A549 (cell line): ENCODE results near the gene SSMEM1. TPM values are rescaled to one million over a fixed set of nuclear protein-coding genes. Genes with fewer than 3 reads are reported as not detected.

Source experiments
- ATAC-seq, 2 experiments: fragments of 200-7000 bp in 1 of 2; fragments of >200 bp in 1 of 2; cut with Nextera tagmentation in 1 of 2; cut with Tn5 transposase in 1 of 2; 3 replicates each; pipeline versions ENCODE4 v1.8.0 to v1.9.1; 2018 to 2020; ENCODE audit warnings: mild to moderate bottlenecking in 1 of 2, moderate library complexity in 1 of 2
- CTCF ChIA-PET: fragments of 300-600 bp; sonication (Branson Sonifier 250); formaldehyde crosslinking; extraction: SDS; loops from one replicate; lab custom pipeline; 2021; ENCODE audit warnings: antibody characterized with exemption, inconsistent platforms; lab: Yijun Ruan, JAX
- POLR2A ChIA-PET: fragments of 350-600 bp; formaldehyde crosslinking; extraction: SDS; loops from one replicate; lab custom pipeline; 2021; ENCODE audit warnings: antibody characterized with exemption, inconsistent platforms; lab: Yijun Ruan, JAX
- DNase-seq, 2 experiments: peaks; one replicate each; pipeline versions ENCODE4 v3.0.0 to v3.0.0-alpha.2; 2011 to 2016; ENCODE audit warnings: low read depth in 1 of 2, low spot score in 1 of 2
- FAIRE-seq: peaks from 2 replicates; lab custom pipeline; 2011; peaks lifted over from hg19 to GRCh38; lab: Jason Lieb, UNC
- H3K27ac ChIP-seq, 2 experiments: fragments of >200 bp; sonication (Bioruptor Twin); formaldehyde crosslinking; 3 replicates each; pipeline ENCODE4 v1.5.1; 2016 to 2017
- H3K4me1 ChIP-seq: fragments of >200 bp; sonication (Bioruptor Twin); formaldehyde crosslinking; 3 replicates; pipeline ENCODE4 v1.6.1; 2016
- H3K4me2 ChIP-seq: fragments of >200 bp; sonication (Bioruptor Twin); formaldehyde crosslinking; 3 replicates; pipeline ENCODE4 v1.6.1; 2016
- H3K4me3 ChIP-seq: fragments of >200 bp; sonication (Bioruptor Twin); formaldehyde crosslinking; 3 replicates; pipeline ENCODE4 v1.5.1; 2016
- H3K9me3 ChIP-seq: fragments of >200 bp; sonication (Bioruptor Twin); formaldehyde crosslinking; 3 replicates; pipeline ENCODE4 v1.6.1; 2016
- BCL3 ChIP-seq: fragments of >200 bp; sonication (Bioruptor Twin); formaldehyde crosslinking; IDR thresholded peaks from 3 replicates; pipeline ENCODE4 v1.6.1; 2016
- BHLHE40 ChIP-seq: IDR thresholded peaks from 2 replicates; pipeline ENCODE4 v1.6.1; 2012; ENCODE audit warnings: low read depth, low read length, inconsistent platforms
- CTCF ChIP-seq: fragments of >200 bp; sonication (Bioruptor Twin); formaldehyde crosslinking; IDR thresholded peaks from 3 replicates; pipeline ENCODE4 v1.5.1; 2016
- ESRRA ChIP-seq: fragments of 150-350 bp; IDR thresholded peaks from 2 replicates; pipeline ENCODE4 v1.6.1; 2014; ENCODE audit warnings: mild to moderate bottlenecking, low read length, borderline replicate concordance
- FOXS1 ChIP-seq: fragments of 250-450 bp; sonication (Bioruptor Pico); IDR thresholded peaks from 2 replicates; pipeline ENCODE4 v1.5.0; 2020; ENCODE audit warnings: mild to moderate bottlenecking, moderate library complexity
- HES2 ChIP-seq: fragments of >200 bp; sonication (Bioruptor Twin); formaldehyde crosslinking; IDR thresholded peaks from 2 replicates; pipeline ENCODE4 v1.6.1; 2016
- HOXB5 ChIP-seq: fragments of 250-450 bp; sonication (Bioruptor Pico); IDR thresholded peaks from 2 replicates; pipeline ENCODE4 v1.5.0; 2020; ENCODE audit warnings: mild to moderate bottlenecking, moderate library complexity
- MAX ChIP-seq: IDR thresholded peaks from 2 replicates; pipeline ENCODE4 v1.6.1; 2012
- NPAS2 ChIP-seq: fragments of 250-450 bp; sonication (Bioruptor Pico); IDR thresholded peaks from 2 replicates; pipeline ENCODE4 v1.8.0; 2022; ENCODE audit warnings: mild to moderate bottlenecking, moderate library complexity, borderline replicate concordance
- NR3C1 ChIP-seq: fragments of >200 bp; sonication (Bioruptor Twin); formaldehyde crosslinking; IDR thresholded peaks from 3 replicates; pipeline ENCODE4 v1.6.1; 2017
- PBX3 ChIP-seq: IDR thresholded peaks from 2 replicates; pipeline ENCODE4 v1.6.1; 2012
- POLR2AphosphoS2 ChIP-seq: conservative IDR thresholded peaks from 2 replicates; pipeline ENCODE4 v1.6.1; 2012; ENCODE audit warnings: low read length, improper control_type of control experiment, inconsistent platforms
- RNF2 ChIP-seq: fragments of 200-600 bp; sonication (generic); IDR thresholded peaks from 2 replicates; pipeline ENCODE4 v1.6.1; 2016; ENCODE audit warnings: low read depth, mild to moderate bottlenecking, antibody characterized with exemption, moderate library complexity, borderline replicate concordance
- SMC3 ChIP-seq: fragments of >200 bp; sonication (Bioruptor Twin); formaldehyde crosslinking; IDR thresholded peaks from 3 replicates; pipeline ENCODE4 v1.6.1; 2018; ENCODE audit warnings: inconsistent platforms
- ZC3H11A ChIP-seq: fragments of 450-650 bp; IDR thresholded peaks from 2 replicates; pipeline ENCODE4 v1.6.1; 2014; ENCODE audit warnings: antibody characterized with exemption, mild to moderate bottlenecking
- ZNF302 ChIP-seq: fragments of 250-450 bp; sonication (Bioruptor Pico); IDR thresholded peaks from 2 replicates; pipeline ENCODE4 v1.9.0; 2021; ENCODE audit warnings: inconsistent platforms, mild to moderate bottlenecking, moderate library complexity
- WGBS: methylation state at CpG from one replicate; pipeline ENCODE4 v1.1.6; 2017; ENCODE audit errors: missing lambda C conversion rate; 5-methylcytosine and 5-hydroxymethylcytosine counted together
- polyA minus RNA-seq: library from RNA; depleted of rRNA, polyadenylated mRNA; stranded (reverse); fragments of >200 nt; gene quantifications from 2 replicates; pipeline ENCODE4 v1.2.3, GENCODE V29; 2011; rRNA and poly(A)+ RNA removed
- polyA plus RNA-seq, 4 experiments: library from polyadenylated mRNA; depleted of rRNA in 3 of 4; stranded (reverse); fragments of >200 nt; fragmentation: RNase III in 1 of 4; extraction: RNeasy Plus Mini Kit Qiagen cat#74134 plus additional on column Dnase treatment in 1 of 4; gene quantifications; 2 replicates in 3 of 4; 3 replicates in 1 of 4; pipeline ENCODE4 v1.2.3, GENCODE V29; 2011 to 2017

SSMEM1 gene
- polyA plus RNA-seq (2011; rRNA removed) (not detected in 2 replicates), polyA plus RNA-seq (2017; fragmentation: RNase III; extraction: RNeasy Plus Mini Kit Qiagen cat#74134 plus additional on column Dnase treatment) (not detected in 3 replicates), polyA minus RNA-seq (not detected in 2 replicates)
- polyA plus RNA-seq (2012; cell fraction: cytosol; rRNA removed), result not detected in 2 replicates
- polyA plus RNA-seq (2012; cell fraction: nucleus; rRNA removed), result not detected in 2 replicates

- ATAC-seq (no peak), FAIRE-seq (no peak)
- CTCF ChIA-PET, result no interaction called here
These were observed at the start of gene SSMEM1 for GRCh38 chr7:130207642-130208041. SSMEM1 (plus strand) TSS chr7:130207860; CDS start chr7:130207911, 51 bp downstream.

GRCh38 chr7:130160023-130160422 lies 47.6 kb upstream of the SSMEM1 start:
- Histone ChIP-seq H3K4me3 (no peak overlapping the region), H3K27ac (no peak overlapping the region), H3K4me1 (no peaks in the 10 kb centered on the region), H3K9me3 (peaks cover 10% of the 10 kb centered on the region), H3K4me2 (no peak overlapping the region)
- ATAC-seq (no peak), FAIRE-seq (no peak), DNase-seq (no peak)
- 97% methylated on average over 2 of the region's 2 CpGs for WGBS
- CTCF ChIA-PET, result interaction anchor here (0.6 to 1.3 kb wide), 4 partner anchors 26 to 608 kb away, joined by 3 to 4 read pairs (median 3); no protein-coding TSS in a partner anchor
- no peak for TF ChIP-seq NPAS2 (CRISPR knock-in tag)
- TF ChIP-seq CTCF, result no peak
- no peak for TF ChIP-seq PBX3
- TF ChIP-seq NR3C1, result no peak
- no peak for TF ChIP-seq RNF2
- no peak for TF ChIP-seq POLR2AphosphoS2
- no peak for TF ChIP-seq MAX
- TF ChIP-seq HOXB5 (CRISPR knock-in tag), result no peak
- TF ChIP-seq BHLHE40, result no peak
- TF ChIP-seq ZNF302 (CRISPR knock-in tag), result no peak
- TF ChIP-seq BCL3, result no peak
- no peak for TF ChIP-seq HES2
- TF ChIP-seq FOXS1 (CRISPR knock-in tag), result no peak
- POLR2A ChIA-PET, result no interaction called here

More at GRCh38 chr7:130207642-130208041, at the start of gene SSMEM1:
- no peak within 1 kb of the TSS for H3K27ac ChIP-seq
- no peak for DNase-seq
- H3K4me2 ChIP-seq, result no peak within 1 kb of the TSS
- H3K4me3 ChIP-seq, result no peak within 1 kb of the TSS
- POLR2A ChIA-PET, result no interaction called here
- no peaks in the 10 kb centered on the region for H3K9me3 ChIP-seq
- H3K4me1 ChIP-seq, result peaks cover 9% of the 10 kb centered on the region; the same call in 2 of the 3 replicates
- no peak for TF ChIP-seq ZC3H11A
- no peak for TF ChIP-seq BCL3

GRCh38 chr7:130160455-130160854 lies 47.2 kb upstream of the SSMEM1 start:
- no peak overlapping the region for H3K4me2 ChIP-seq
- 93% methylated on average over 8 of the region's 8 CpGs for WGBS
- POLR2A ChIA-PET, result interaction anchor here (1.0 kb wide), 1 partner anchor 45 kb away, joined by 3 read pairs; the partner anchor contains the start of gene TMEM209
- H3K9me3 ChIP-seq, result peaks cover 10% of the 10 kb centered on the region
- DNase-seq, result no peak
- no peaks in the 10 kb centered on the region for H3K4me1 ChIP-seq
- TF ChIP-seq SMC3 (no peak), ESRRA (no peak), NPAS2 (CRISPR knock-in tag) (no peak)
- TF ChIP-seq, all 56 proteins: peak for 0
- Histone ChIP-seq H3K4me3 (no peak overlapping the region), H3K27ac (no peak overlapping the region)
- CTCF ChIA-PET, result interaction anchor here (0.6 to 1.3 kb wide), 3 partner anchors 25 to 607 kb away, joined by 3 to 4 read pairs (median 3); no protein-coding TSS in a partner anchor
- no peak for ATAC-seq
- FAIRE-seq, result no peak
